GM18858 (cell line): ENCODE data around the gene INTS11.
"Not testable (repeated sequence)": the region's sequence is repeated elsewhere in the genome, so short reads cannot be mapped to it uniquely, and the experiment has no call there.

Experiments used
- ATAC-seq: cut with Tn5 transposase; IDR thresholded peaks from one replicate; pipeline ENCODE4 v1.9.1; 2021; ENCODE audit not compliant: unreplicated experiment

The INTS11 gene

DNA sequence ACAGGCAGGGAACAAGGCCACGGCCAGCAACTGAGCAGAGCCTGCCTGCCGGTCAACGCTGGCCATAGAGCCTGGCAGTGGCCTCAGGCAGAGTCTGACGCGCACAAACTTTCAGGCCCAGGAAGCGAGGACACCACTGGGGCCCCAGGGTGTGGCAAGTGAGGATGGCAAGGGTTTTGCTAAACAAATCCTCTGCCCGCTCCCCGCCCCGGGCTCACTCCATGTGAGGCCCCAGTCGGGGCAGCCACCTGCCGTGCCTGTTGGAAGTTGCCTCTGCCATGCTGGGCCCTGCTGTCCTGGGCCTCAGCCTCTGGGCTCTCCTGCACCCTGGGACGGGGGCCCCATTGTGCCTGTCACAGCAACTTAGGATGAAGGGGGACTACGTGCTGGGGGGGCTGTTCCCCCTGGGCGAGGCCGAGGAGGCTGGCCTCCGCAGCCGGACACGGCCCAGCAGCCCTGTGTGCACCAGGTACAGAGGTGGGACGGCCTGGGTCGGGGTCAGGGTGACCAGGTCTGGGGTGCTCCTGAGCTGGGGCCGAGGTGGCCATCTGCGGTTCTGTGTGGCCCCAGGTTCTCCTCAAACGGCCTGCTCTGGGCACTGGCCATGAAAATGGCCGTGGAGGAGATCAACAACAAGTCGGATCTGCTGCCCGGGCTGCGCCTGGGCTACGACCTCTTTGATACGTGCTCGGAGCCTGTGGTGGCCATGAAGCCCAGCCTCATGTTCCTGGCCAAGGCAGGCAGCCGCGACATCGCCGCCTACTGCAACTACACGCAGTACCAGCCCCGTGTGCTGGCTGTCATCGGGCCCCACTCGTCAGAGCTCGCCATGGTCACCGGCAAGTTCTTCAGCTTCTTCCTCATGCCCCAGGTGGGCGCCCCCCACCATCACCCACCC lies 6.9 kb upstream of the INTS11 start, which contains the start of gene TAS1R3:
Gene TAS1R3 (plus strand): TSS at position 213 of the 898 bp plus-strand sequence. CDS start 66 bp downstream, at position 279.
- no peak for ATAC-seq

DNA sequence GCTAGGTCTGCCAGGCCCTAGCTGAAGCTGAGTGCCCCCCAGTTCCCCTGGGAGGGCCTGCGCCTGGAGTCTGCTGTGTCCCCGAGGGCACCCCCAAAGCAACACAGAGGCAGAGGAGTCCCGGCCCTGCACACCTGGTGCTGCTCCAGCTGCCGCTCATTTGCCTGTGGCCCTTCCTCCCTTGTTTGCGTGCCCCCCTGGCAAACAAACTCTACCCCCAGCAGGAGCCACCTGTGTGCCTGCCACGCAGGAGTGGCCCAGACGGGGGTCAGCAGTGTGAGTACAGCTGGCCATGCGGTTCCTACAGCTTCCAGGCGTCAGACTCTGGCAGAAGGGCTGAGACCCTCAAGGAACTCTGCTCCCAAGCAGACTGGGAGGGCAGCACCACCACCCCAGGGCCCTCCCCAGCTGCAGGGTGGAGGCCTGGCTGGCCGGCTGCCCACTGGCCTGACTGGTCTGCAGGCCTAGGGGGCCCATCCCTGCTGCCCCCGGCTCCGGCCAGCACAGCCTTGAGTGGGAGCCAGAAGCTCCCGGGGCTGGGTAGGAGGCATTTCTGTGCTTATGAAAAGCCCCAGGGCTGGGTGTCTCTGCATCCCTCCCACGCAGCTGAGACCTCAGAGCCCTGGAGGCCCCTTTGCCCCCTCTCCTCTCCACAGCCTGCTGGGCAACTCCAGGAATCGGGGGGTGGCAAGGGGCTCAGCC lies 6.1 kb upstream of the INTS11 start:
- no peak for ATAC-seq

DNA sequence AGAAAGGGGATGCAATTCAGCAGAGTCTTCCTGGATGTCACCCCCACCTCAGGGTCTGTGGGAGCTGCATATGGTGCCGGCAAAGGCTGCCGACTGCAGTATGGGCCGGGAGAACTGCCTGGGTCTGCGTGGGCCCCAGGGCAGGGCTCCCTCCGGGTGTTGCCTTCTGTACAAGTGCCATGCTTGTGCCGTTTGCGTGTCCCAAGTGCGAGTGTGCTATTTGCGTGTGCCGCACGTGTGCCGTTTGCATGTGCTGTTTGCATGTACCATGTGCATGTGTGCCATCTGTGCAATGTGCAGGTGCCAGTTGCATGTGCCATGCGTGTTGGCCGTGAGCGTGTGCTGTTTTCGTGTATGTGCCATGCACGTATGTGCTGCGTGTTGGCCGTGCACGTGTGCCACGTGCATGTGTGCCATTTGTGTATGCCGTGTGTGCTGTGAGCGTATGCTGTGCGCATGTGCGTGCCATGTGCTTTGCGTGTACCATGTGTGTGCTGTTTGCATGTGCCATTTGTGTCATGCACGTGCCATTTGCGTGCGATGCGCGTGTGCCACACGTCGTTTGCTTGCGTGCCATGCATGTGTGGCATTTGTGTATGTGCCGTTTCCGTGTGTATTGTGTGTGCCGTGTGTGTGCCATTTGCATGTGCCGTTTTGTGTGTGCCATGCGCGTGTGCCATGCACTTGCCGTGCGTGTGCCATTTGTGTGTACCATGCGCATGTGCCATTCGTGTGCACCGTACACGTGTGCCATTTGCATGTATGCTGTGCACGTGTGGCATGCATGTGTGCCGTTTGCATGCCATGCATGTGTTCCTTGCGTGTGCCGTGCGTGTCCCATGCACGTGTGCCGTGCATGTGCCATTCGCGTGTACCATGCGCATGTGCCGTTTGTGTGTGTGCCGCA lies 5.1 kb upstream of the INTS11 start:
- ATAC-seq, result no peak

DNA sequence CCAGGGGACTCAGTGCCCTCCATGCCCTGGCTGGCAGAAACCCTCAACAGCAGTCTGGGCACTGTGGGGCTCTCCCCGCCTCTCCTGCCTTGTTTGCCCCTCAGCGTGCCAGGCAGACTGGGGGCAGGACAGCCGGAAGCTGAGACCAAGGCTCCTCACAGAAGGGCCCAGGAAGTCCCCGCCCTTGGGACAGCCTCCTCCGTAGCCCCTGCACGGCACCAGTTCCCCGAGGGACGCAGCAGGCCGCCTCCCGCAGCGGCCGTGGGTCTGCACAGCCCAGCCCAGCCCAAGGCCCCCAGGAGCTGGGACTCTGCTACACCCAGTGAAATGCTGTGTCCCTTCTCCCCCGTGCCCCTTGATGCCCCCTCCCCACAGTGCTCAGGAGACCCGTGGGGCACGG lies 3.8 kb upstream of the INTS11 start:
- ATAC-seq, result no peak

DNA sequence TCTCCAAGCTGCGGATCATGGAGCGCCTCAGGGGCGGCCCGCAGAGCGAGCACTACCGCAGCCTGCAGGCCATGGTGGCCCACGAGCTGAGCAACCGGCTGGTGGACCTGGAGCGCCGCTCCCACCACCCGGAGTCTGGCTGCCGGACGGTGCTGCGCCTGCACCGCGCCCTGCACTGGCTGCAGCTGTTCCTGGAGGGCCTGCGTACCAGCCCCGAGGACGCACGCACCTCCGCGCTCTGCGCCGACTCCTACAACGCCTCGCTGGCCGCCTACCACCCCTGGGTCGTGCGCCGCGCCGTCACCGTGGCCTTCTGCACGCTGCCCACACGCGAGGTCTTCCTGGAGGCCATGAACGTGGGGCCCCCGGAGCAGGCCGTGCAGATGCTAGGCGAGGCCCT lies 2.8 kb upstream of the INTS11 start:
- ATAC-seq, result no peak

DNA sequence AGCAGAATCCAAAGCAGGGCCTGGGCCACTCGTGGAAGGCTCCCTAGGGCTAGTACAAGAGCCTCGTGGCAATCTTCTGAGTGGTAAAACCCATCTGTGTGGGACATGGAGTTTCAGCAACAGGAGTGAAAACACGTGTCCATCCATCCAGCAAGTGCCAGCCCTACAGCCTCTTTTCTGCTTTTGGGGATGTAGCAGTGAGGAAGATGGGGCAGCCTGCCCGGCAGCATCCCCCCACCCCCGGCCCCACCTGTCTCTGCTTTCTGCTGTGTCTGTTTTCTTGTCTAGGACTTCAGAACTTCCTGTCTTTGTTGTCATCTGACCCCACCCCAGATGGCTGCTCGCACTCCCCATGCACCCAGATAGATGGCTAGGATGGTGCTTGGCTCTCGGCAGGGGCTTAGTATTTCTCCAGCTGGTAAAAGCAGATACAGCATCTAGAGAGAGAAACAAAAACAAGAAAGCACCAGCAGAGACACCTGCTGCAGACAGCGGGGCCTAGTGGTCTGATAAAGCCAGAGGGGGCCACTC lies 1.7 kb upstream of the INTS11 start:
- no peak for ATAC-seq

DNA sequence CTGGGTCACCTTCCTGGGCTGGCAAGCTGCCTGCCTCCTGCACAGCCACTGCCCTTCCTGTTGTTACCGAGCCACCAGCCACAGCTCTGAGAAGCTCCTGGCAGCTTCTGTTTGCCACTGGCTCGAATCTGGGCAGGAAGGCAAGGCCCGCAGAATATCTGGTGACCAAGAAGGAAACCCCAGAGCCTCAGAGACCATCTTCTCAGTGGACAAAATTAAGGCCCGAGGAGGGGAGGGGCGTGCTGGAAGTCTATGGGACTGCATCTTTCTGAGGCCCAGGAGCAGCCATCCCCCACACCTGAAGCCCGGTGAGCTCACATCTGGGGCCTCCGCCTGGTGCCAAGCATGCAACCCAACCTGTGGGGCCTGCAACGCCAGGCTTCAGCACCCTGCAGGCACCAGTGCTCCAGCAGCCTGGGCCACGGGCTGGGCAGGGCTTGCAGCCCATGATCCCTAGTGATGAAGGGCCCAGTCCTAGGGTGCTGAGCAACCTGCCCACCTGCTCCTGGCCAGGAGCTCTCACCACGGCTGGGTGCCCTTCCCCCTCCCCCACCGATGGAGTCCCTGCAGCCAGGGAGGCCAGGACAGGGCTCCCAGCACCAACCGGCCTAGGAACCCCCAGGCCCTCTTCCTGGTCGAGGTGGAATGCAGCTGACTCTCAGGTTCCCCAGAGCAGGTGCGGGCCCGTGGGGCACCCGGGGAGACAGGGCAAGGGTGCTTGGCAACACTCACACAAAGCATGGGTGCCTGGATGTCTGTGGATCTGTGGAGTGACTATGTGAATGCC lies 1.0 kb upstream of the INTS11 start:
- no peak for ATAC-seq

DNA sequence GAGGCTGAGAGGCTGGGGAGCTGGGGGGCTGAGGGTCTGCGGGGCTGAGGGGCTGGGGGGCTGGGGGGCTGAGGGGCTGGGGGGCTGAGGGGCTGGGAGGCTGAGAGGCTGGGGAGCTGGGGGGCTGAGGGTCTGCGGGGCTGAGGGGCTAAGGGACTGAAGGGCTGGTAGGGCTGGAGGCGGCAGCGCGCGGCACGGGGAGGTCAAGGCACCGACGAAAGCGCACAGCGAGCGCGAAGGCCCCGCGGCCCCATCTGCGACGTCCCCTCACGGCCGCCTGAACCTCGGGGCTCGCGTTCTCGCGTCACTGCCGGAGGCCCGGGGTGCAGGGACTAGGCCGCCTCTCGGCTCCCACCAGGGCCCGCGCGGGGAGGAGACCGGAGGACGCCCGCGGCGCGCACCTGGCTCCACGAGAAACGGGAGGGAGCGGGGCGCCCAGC lies 356 bp downstream of the INTS11 start:
- no peak for ATAC-seq

DNA sequence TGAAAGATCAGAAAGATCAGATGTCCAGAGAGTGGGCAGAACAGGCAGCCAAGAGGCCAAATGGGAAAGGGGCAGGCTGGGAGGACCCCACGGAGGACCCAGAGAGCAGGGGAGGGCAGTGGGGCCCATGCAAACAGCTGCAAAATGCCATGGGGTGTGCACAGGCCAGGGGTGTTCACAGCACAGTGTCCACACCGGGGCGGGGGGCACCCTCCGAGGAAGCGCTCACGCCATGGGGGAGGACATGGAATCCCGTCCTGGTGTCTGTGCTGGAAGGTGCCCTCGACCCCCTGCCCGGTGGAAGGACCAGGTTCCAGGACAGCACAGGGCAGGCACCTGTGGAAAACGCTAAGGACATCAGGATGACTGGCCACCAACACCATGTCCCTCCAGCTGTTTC lies 1.5 kb downstream of the INTS11 start:
- ATAC-seq, result no peak

DNA sequence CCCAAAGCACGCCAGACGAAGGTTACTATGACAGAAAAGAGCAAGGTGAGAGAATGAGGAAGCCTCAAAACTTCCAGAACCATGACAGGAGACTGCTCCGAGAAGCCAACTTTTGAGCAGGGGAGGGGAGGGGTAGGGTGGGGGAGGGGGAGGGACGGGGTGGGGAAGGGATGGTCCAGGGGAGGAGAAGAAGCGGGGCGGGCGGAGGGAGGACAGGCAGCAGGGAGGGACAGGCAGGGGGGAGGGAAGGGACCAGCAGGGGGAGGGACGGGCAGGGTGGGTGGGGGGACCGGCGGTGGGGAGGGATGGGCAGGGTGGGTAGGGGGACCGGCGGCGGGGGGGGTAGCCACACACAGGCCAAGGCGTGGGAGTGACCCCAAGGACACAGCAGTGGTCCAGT lies 2.0 kb downstream of the INTS11 start:
- no peak for ATAC-seq

DNA sequence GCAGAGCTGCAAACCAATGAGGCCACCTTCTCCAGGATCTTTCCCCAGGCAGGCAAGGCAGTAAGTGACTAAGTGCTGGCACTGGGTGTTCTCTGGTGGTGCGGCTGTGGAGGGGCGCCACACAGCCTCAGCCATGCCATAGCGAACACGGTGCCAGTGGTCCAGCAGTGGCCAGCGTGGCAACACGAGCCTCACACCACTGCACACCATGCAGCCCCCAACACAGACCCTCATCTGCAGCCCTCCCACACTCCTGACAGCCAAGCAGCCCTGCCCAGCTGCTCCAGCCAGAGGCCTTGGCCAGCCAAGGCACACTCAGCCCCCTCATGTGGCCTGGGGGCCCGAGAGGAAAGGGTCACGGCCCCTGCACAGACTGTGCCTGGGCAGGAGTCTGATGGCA lies 3.0 kb downstream of the INTS11 start:
- no peak for ATAC-seq

DNA sequence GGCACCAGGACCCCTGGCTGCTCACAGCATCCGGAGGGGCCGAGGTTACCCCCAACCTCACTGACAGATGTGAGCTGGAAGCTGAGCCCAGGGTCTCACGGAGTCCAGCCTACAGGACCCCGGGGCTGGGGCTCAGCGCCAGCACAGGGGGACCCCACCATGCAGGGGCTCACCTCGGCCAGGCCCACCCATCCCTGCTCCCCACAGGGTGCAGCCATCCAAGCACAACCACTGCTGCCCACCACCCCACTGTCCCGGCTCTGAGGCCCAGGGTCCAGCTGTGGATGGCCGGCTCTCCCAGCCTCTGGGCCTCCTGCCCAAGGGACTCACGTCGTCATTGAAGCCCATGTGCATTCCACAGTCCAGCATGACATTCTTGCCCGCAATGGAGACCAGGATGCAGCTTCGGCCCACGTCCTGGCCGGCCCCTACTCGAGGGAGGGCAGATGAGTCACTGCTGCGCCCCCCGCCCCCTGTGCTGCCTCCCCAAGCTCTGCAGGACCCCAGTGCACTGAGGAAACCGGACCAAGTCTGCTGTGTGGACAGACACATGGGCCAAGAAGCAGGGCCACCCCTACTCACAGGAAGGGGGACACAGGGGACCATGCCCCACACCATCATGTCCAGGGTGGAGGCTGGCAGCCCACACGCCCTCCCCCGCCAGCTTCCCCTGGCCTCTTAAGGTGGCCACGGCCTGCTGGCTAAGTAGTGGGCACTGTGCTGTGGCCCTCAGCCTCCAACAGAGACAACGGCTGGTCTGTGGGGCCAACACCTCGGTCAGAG lies 3.6 kb downstream of the INTS11 start:
- no peak for ATAC-seq

DNA sequence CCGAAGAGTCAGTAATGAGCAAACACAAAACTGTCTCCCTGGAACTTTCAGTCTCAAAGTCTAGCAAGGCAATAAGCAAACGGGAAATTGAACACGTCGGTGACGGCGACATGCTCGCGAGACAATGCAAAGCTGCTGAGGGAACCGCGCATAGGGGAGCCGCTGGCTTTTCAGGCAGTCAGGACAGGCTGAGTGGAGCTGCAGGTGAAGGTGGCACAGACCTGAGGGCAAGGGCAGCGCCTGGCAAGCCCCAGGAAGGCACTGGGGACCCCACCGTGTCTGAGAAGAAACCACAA lies 4.9 kb downstream of the INTS11 start:
- ATAC-seq, result no peak

DNA sequence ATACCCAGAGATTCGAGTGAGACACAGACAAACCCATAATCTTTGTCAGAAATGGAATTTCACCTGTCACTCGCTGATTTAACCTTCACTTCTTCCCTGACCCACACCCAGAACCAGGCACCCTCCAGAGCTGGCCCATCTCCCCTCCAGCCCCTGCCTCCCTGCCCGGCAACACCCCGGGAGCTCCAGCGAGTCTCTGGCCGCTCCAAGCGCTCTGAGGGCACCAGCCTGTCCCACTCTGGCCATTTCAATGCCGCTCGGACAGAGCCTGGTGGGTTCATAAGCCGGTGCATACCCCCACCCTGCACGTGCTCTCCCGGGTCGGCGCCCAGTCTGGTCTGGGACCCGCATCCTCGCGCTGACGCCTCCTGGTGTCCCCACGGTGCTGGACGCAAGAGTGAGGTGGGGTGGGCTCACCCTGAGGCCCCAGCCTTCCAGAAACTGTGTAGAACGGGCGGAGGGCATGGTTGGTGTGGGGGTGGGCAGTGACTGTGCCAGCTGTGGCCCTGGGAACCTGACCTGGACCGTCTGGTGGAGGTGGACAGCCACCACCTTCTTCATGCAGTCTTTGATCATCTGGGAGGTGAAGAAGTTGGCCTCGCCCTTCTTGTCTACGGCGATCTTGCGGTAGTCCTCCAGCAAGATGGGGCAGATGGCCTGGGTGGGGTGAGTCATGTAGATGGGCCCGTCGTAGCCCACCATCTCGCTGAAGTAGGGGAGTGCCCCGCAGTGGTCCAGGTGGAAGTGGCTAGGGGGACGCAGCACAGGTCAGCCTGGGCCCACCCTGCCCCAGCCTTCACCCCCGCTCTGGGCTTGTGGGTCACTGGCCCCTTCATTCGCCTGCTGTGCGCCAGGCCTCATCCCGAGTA lies 5.4 kb downstream of the INTS11 start:
- no peak for ATAC-seq

DNA sequence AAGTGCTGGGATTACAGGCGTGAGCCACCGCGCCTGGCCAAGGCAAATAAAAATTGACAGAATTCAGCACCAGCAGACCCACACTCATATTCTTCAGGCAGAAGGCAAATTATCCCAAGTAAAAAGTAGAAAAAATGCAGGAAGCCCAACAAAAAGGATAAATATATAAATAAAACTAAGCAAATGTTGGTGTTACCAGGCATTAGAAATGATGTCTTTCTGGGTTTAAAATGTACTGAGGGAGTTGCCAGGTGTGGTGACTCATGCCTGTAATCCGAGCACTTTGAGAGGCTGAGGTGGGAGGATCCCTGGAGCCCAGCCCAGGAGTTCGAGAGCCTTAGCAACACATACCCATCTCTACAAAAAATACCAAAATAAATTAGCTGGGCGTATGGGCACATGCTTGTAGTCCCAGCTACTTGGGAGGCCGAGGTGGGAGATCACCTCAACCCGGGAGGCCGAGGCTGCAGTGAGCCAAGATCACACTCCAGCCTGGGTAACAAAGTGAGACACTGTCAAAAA lies 6.3 kb downstream of the INTS11 start:
- ATAC-seq, result no peak

DNA sequence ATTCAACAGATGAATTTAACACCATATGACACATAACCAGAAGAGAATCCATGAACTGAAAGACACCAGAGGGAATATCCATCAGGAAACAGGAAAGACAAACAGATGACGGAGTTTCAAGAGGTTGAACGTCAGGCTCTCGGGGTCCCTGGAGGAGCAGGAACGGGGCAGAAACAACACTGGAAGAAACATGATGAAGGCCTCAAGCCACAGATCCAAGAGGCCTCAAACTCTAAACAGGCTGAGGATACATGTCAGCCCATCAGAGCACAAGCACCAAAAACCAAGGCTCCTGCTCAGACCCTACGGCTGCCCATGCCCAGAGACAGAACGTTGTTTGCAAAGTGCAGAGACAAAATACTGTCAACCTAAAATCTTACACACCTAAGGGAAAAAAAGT lies 7.0 kb downstream of the INTS11 start:
- no peak for ATAC-seq

DNA sequence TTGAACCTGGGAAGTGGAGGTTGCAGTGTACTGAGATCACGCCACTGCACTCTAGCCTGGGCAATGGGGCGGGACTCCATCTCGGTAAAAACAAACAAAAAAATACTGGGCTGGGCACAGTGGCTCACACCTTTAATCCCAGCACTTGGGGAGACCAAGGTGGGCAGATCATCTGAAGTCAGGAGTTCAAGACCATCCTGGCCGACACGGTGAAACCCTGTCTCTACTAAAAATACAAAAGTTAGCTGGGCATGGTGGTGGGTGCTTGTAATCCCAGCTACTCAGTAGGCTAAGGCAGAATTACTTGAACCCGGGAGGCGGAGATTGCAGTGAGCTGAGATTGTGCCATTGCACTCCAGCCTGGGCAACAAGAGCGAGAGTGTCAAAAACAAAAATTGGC lies 8.3 kb downstream of the INTS11 start:
- not testable (repeated sequence) for ATAC-seq

DNA sequence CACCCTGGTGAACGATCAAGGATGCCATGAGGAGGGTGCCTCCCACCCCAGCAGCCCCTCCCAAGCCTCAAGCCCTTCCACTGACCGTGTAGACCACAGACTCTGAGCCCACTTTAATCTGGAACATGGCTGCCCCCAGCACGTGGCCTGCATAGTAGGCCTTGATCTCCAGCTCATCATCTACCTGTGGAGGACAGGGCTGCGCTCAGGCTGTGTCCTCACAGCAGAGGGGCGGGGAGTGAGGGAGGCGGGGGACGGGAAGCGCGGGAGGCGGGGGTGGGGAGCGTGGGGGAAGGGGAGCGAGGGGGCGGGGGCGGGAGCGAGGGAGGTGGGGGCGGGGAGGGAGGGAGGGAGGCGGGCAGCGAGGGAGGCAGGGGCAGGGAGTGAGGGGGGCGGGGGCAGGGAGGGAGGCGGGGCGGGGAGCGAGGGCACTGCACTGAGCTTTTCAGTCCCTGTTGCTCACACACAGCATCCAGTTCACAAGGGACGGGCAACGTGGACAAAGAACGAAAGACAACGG lies 9.0 kb downstream of the INTS11 start:
- ATAC-seq, result no peak
